Stimulated activated CD4-positive, alpha-beta T cell treated with anti-CD3 and anti-CD28 coated beads, Interleukin-2, amount 100 ng/mL, for 4 hours (primary cell): ENCODE measurements around the gene KCNK7.
"Not testable (repeated sequence)": the region's sequence is repeated elsewhere in the genome, so short reads cannot be mapped to it uniquely, and the experiment has no call there.

Experiments
- DNase-seq: peaks from one replicate; pipeline ENCODE4 v3.0.0-alpha.2; 2020; ENCODE audit warnings: low read depth

KCNK7 gene

DNA sequence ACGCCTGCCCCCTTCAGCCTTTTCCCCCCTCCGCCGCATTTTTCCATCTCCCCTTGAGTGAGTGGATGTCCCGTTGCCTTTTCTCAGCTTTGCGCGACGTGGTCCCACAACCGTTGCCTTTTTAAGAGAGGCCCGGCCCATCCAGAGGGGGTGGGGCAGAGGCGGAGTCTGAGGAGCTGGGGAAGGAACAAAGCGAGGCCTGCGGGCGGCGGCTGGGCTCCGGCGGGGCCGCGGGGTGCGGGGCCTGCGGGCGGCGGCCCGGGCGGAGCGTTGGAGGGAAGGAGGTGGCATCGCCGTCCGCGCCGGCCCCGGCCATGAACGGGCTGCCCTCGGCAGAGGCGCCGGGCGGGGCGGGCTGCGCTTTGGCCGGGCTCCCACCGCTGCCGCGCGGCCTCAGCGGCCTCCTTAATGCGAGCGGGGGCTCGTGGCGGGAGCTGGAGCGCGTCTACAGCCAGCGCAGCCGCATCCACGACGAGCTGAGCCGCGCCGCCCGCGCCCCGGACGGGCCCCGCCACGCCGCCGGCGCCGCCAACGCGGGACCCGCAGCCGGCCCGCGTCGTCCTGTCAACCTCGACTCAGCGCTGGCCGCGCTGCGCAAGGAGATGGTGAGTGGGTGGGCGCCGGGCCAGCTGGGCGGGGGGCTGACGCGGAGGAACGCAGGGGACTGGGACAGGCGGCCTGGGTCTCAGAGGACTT lies 23.1 kb downstream of the KCNK7 start, which contains the start of gene FAM89B:
Gene FAM89B (plus strand): TSS at position 183 of the 696 bp plus-strand sequence. CDS start 132 bp downstream, at position 315.
- DNase-seq: peak; percentile 84

DNA sequence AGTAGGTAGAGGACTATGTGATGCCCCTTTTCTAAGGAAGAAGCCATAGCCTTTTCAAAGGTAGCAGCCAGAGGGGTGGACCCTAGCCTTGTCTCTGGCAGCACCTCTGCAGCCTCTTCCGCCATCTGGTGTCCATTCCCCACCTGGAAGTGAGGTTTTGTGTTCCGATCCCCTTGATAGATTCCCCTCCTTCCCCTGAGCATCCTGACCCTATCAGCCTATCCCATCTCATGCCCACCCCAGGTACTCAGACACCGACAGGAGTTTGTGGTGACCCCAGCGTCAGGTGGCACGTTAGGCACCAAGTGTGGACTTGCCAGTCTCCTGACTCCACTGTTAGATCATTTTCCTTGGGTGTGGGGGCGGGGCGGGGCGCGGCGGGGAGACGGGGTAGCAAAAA lies 23.7 kb downstream of the KCNK7 start:
- no peak for DNase-seq

- DNase-seq: no peak
These were observed 24.2 kb downstream of the KCNK7 start for GRCh38 chr11:65571420-65571819.

DNA sequence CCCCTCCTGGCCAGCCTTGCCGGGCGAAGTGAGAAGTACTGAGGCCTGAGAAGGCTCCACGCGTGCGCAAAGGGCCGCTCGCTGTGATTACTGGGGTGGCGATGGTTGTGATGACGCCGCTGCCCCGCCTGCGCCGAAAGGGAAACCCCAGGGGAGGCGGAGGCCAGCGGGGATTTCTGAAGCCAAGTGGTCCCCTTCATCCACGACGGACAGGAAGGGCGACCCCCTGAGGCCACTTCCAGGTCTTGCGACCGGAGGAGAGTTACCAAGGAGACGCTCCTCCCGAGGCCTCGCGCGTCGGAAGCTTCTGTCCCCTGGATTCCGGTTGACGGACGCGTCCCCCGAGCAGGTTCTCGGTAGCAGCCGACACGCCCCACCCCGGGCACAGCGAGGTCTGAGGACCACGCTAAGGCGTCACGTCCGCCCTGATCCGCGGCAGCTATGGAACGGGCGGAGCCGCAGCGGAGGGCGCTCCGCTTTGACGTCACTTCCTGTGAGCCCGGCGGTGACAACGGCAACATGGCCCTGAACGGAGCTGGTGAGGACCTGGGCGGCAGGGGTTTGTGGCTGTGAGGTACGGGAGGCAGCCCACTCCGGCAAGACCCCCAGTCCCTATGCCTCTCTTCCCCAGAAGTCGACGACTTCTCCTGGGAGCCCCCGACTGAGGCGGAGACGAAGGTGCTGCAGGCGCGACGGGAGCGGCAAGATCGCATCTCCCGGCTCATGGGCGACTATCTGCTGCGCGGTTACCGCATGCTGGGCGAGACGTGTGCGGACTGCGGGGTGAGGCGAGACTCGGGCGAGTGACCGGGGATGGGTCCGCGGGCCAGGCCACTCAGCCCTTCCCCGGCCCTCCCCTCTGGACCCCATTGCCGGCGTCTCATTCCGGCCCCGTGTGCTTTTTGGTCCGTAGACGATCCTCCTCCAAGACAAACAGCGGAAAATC lies 25.4 kb downstream of the KCNK7 start, which contains the start of gene ZNRD2:
Gene ZNRD2 (plus strand): TSS at position 505 of the 946 bp plus-strand sequence. CDS start 15 bp downstream, at position 520.
- DNase-seq: peak; percentile 98

- DNase-seq: no peak
These were observed 26.2 kb downstream of the KCNK7 start for GRCh38 chr11:65569164-65569972.

- no peak for DNase-seq
These were observed 29.8 kb downstream of the KCNK7 start for GRCh38 chr11:65565624-65566453.

DNA sequence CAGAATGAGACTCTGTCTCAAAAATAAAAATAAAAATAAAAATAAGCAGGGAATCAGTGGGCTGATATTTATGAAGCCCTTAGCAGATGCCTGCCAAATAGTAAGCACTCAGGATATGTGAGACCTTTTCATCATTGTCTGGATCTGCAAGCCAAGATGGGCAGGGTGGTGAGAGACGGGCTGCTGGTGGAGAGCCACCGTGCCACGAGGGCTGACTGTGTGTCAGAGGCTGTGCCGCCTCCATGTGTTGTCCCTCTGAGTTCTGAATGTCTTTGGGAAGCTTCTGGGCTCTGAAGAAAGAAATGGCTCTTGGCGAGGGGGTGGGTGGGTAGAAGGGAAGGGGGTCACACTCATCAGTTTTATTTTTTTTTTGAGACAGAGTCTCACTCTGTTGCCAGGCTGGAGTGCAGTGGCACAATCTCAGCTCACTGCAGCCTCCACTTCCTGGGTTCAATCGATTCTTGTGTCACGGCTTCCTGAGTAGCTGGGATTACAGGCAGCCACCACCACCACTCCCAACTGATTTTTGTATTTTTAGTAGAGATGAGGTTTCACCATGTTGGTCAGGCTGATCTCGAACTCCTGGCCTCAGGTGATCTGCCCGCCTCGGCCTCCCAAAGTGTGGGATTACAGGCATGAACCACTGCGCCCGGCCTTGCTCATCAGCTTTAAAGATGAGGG lies 30.6 kb downstream of the KCNK7 start:
- not testable (repeated sequence) for DNase-seq

GRCh38 chr11:65563601-65564000 lies 32.0 kb downstream of the KCNK7 start:
- DNase-seq: no peak

GRCh38 chr11:65562788-65563187 lies 32.8 kb downstream of the KCNK7 start:
- DNase-seq: no peak

DNA sequence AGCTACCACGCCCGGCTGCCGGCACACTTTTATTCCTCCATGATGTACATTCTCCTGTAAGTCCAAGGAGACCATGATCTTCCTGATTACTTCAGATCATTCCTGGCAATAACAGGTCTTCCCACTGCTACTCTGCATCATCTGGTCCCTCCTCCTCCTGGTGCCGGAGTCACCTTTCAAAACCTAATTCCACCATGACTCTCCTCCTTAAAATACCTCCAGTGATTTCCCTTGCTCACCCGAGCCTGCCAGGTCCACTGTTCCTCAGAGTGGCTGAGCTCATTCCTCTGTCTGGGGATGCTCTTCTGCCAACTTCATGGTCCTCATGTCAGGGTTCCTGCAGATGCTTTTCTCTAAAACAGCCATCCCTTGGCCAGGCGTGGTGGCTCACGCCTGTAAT lies 33.6 kb downstream of the KCNK7 start:
- no peak for DNase-seq

- DNase-seq: no peak
These were observed 34.8 kb downstream of the KCNK7 start for GRCh38 chr11:65560555-65561418.

DNA sequence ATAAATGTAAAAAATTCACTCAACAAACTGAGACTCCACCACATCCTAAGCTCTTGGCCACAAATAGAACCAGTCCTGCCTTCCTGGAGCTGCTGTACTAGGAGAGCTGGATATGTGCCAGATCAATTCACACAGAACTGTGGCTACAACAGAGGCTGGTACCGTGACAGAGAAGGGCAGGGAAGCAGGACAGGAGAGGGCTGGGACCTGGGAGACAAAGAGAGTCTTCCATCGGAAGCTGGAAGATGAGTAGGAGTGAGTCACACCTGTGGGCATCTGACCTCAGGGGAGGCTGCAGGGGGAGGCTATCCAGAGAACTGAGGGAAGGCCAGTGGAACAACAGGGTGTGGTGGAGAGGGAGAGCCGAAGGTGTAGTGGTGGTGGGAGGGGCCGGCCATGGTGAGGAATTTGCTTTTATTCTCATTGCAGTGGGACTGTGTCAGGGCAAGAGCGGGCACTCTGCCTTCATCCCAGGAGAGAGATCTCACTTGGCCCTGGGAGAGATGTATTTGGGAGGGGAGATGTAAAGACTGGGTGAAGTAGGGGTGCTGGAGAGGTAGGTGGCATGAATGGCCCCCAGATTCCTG lies 35.6 kb downstream of the KCNK7 start:
- no peak for DNase-seq

GRCh38 chr11:65559535-65559934 lies 36.1 kb downstream of the KCNK7 start:
- no peak for DNase-seq

DNA sequence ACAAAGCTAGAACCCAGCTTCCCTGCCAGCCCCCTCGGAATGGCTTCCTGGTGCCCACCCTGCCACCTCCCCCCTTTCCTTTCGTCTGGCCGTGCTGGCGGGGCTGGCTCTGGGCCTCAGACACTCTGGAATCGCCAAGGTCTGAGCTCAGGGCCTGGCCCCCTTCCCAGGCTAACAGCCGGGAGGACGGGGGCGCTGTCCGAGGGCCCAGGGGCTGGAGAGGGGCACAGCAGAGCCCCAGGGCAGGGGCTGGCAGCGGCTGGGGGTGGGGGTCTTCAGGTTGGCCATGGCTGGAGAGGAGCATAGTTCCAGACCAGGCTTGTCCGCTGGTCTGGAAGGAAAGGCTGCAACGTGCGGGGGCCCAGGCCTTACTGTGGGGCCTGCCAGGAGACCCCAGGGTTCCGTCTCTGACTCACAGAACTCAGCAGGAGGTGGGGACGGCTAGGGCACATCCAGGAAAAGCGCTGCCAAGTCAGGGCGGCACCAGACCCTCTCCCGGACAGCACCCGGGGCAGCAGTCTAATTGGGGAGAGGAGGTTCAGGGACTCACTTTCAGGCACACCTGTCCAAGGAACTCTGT lies 36.6 kb downstream of the KCNK7 start:
- DNase-seq: no peak

DNA sequence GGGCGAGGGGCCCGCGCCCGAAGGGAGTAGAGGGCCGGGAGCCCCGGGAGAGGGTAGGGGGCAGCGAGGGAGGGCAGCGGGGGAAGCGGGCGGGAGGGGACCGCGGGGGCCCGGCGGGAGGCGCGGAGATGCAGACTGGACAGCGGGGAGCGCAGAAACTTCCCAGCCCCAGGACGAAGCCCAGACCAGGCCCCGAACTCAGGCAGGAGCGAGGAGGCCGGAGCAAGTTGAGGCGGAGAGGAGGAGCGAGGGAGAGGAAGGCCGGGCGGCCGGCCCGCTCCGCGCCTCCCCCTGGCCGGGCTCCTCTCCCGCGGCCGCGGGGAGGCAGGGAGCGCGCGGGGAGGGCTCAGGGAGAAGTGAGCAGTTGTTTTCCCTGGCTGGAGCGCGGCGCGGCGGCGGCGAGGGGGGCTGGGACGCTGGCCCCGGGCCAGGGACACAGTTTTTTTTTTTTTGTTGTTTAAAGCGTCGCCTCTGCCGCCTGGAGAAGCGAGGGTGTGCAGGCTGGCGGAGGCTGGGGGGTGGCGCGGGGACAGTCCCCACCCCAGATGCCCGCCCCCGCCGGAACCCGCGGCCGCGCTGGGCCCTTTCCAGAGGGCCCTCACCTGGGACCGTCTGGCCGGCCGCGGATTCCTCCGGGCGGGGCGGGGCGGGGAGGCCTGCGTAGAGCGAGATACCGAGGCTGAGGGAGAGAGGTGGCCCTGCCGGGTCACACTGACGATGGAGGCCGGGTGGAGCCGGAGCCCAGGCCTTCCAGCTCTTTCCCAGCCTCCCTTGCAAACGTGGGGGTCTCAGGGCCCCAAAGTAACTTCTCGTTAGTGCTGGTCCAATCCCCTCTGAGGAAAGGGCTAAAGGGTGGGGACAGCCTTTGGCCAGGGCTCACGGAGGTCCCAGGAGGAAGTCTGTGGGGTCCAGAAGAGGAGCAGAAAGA lies 37.3 kb downstream of the KCNK7 start, which contains the start of gene LTBP3:
Gene LTBP3 (minus strand): TSS at position 358 of the 928 bp plus-strand sequence. CDS start 400 bp downstream, outside the sequence.
- no peak for DNase-seq

DNA sequence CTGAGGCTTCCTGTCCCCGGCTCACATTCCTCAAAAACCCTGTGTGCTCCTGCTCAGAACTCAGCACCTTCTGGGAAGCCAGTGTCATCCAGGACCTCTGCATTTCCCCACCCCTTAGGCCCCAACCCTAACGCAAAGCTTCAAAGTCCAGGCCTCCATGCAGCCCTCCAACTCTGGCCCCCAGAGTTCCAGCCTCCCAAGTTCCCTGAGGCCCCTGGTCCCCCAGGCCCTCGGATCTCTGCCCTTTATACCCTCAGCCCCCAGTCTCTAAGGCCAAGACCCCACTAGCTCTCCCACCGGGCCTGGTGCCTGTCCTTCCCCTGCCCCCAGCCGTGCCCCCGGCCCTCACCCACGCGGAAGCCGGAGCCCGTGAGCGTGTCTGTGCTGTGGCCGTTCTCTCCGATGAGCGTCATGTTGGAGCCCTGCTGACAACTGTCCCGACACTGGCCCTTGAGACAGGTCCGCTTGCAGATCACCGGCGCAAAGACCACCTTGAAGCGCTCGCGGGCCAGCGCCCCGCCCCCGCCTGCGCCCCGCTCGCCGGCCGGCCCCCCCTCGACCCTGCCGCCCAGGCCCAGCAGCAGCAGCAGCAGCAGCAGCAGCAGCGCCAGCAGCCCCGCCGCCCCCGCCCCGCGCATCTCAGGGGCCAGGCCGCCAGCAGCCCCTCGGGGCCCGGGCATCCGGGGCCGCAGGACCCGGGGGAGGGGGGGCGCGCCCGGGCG lies 38.2 kb downstream of the KCNK7 start:
- DNase-seq: no peak
